GM21390 (cell line): ENCODE results near the gene ICE1.
A peak's percentile ranks its signal among the peaks of the same experiment; 100 is the strongest.
"Not testable (repeated sequence)": the region's sequence is repeated elsewhere in the genome, so short reads cannot be mapped to it uniquely, and the experiment has no call there.

Experiments
- ATAC-seq: cut with Tn5 transposase; IDR thresholded peaks from one replicate; pipeline ENCODE4 v1.9.1; 2021; ENCODE audit not compliant: unreplicated experiment

The ICE1 gene

GRCh38 chr5:5395093-5395492 lies 27.4 kb upstream of the ICE1 start:
- ATAC-seq: not testable (repeated sequence)

GRCh38 chr5:5398071-5398470 lies 24.4 kb upstream of the ICE1 start:
- no peak for ATAC-seq

GRCh38 chr5:5401095-5401494 lies 21.4 kb upstream of the ICE1 start:
- no peak for ATAC-seq

- ATAC-seq: no peak
Measured at GRCh38 chr5:5403741-5404140, 18.7 kb upstream of the ICE1 start.

- ATAC-seq: no peak
Measured at GRCh38 chr5:5404381-5404780, 18.1 kb upstream of the ICE1 start.

GRCh38 chr5:5405441-5405840 lies 17.0 kb upstream of the ICE1 start:
- no peak for ATAC-seq

- no peak for ATAC-seq
Measured at GRCh38 chr5:5407924-5408323, 14.6 kb upstream of the ICE1 start.

- no peak for ATAC-seq
Measured at GRCh38 chr5:5409151-5409810, 13.2 kb upstream of the ICE1 start.

- ATAC-seq: not testable (repeated sequence)
Measured at GRCh38 chr5:5413856-5414255, 8.6 kb upstream of the ICE1 start.

GRCh38 chr5:5414999-5415398 lies 7.5 kb upstream of the ICE1 start:
- ATAC-seq: no peak

- ATAC-seq: no peak
Measured at GRCh38 chr5:5416733-5417132, 5.7 kb upstream of the ICE1 start.

GRCh38 chr5:5418006-5418405 lies 4.5 kb upstream of the ICE1 start:
- ATAC-seq: no peak

GRCh38 chr5:5418764-5419163 lies 3.7 kb upstream of the ICE1 start:
- ATAC-seq: no peak

GRCh38 chr5:5419291-5420210 lies 2.9 kb upstream of the ICE1 start:
- no peak for ATAC-seq

GRCh38 chr5:5420251-5420650 lies 2.2 kb upstream of the ICE1 start:
- no peak for ATAC-seq

- no peak for ATAC-seq
Measured at GRCh38 chr5:5421149-5421960, 1.1 kb upstream of the ICE1 start.

- peak; percentile 29 for ATAC-seq
Measured at GRCh38 chr5:5422819-5423515, 490 bp downstream of the ICE1 start.

- ATAC-seq: no peak
Measured at GRCh38 chr5:5423586-5423985, 1.1 kb downstream of the ICE1 start.

- ATAC-seq: no peak
Measured at GRCh38 chr5:5424736-5425135, 2.3 kb downstream of the ICE1 start.

GRCh38 chr5:5430136-5430535 lies 7.7 kb downstream of the ICE1 start:
- ATAC-seq: no peak
